ENCODE data around the gene MMP24OS.

MMP24OS gene

DNA sequence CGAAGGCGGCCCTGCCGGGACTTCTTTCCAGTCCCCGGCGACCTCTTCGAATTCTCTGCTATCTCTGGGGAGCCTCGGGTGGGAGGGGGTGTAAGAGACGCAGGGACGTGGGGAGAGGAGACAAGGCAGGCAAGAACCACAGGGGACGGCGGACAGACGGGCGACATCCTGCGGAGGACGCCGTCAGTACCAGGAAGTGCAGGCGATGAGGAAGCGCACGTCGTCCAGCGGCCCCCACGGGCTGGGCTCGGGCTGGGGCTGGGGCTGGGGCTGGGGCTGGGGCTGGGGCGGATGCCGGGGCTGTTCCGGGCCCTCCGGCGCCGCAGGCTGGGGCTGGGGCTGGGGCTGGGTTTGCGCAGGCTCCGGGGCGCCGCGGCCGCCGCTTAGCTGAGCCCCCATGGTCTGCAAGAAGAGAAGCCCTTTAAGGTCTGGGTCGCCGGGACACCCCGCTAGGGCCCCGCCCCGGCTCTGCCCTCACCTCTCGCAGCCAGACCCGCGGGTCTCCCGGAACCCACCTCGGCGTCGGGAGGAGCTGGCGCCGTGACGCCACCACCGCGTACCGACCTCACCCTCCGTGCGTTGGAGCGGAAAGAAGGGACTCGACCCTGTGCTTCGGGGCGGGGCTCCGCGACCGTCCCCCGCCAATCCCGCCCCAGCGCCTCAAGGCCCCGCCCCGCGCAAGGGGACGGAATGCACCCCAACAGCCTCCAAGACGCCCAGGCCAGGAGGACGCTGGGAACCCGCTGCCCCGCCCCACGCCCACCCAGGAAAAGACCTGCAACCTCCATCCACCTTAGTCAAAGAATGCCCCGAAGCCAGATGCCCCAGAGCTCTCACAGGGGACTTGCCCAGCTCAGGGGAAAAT is at the start of gene MMP24OS:
Gene MMP24OS, minus strand, starts transcription at position 592 of the 865 bp plus-strand sequence. Its CDS starts 193 bp downstream, at position 399.
- Histone ChIP-seq H3K9me3 (ENCODE audit: control insufficient read depth in 1 of 2, low read length in 2 of 2) (no peaks in the 10 kb centered on the region), H3K4me3 (ENCODE audit: low read depth in 1 of 2, low read length in 2 of 2) (peak within 1 kb of the TSS; percentile 73 to 91), H3K36me3 (ENCODE audit: control insufficient read depth in 1 of 2, insufficient read depth in 2 of 2, low read length in 2 of 2) (peaks cover 36 to 38% of the 10 kb centered on the region in 2 donors), H3K27me3 (ENCODE audit: low read depth, low read length) (no peaks in the 10 kb centered on the region), H3K4me1 (ENCODE audit: control insufficient read depth in 1 of 2, insufficient read depth in 2 of 2, low read length in 2 of 2) (peaks cover 0 to 16% of the 10 kb centered on the region in 2 donors), H3K27ac (ENCODE audit: low read length) (peak within 1 kb of the TSS; percentile 96)

GRCh38 chr20:35327074-35327976 is 49.4 kb upstream of the MMP24OS start:
- no peak overlapping the region for H3K27ac ChIP-seq (ENCODE audit: low read length)
- H3K27me3 ChIP-seq (ENCODE audit: low read depth, low read length): no peaks in the 10 kb centered on the region
- H3K9me3 ChIP-seq (ENCODE audit: control insufficient read depth in 1 of 2, low read length in 2 of 2): no peaks in the 10 kb centered on the region
- H3K4me3 ChIP-seq (ENCODE audit: low read depth in 1 of 2, low read length in 2 of 2): no peak overlapping the region
- H3K4me1 ChIP-seq (ENCODE audit: control insufficient read depth in 1 of 2, insufficient read depth in 2 of 2, low read length in 2 of 2): no peaks in the 10 kb centered on the region
- no peaks in the 10 kb centered on the region for H3K36me3 ChIP-seq (ENCODE audit: control insufficient read depth in 1 of 2, insufficient read depth in 2 of 2, low read length in 2 of 2)

GRCh38 chr20:35326740-35327073 is 48.8 kb upstream of the MMP24OS start:
- H3K27me3 ChIP-seq (ENCODE audit: low read depth, low read length): no peaks in the 10 kb centered on the region
- H3K4me1 ChIP-seq (ENCODE audit: control insufficient read depth in 1 of 2, insufficient read depth in 2 of 2, low read length in 2 of 2): no peaks in the 10 kb centered on the region
- no peaks in the 10 kb centered on the region for H3K36me3 ChIP-seq (ENCODE audit: control insufficient read depth in 1 of 2, insufficient read depth in 2 of 2, low read length in 2 of 2)
- no peak overlapping the region for H3K4me3 ChIP-seq (ENCODE audit: low read depth in 1 of 2, low read length in 2 of 2)
- H3K9me3 ChIP-seq (ENCODE audit: control insufficient read depth in 1 of 2, low read length in 2 of 2): no peaks in the 10 kb centered on the region
- H3K27ac ChIP-seq (ENCODE audit: low read length): no peak overlapping the region

DNA sequence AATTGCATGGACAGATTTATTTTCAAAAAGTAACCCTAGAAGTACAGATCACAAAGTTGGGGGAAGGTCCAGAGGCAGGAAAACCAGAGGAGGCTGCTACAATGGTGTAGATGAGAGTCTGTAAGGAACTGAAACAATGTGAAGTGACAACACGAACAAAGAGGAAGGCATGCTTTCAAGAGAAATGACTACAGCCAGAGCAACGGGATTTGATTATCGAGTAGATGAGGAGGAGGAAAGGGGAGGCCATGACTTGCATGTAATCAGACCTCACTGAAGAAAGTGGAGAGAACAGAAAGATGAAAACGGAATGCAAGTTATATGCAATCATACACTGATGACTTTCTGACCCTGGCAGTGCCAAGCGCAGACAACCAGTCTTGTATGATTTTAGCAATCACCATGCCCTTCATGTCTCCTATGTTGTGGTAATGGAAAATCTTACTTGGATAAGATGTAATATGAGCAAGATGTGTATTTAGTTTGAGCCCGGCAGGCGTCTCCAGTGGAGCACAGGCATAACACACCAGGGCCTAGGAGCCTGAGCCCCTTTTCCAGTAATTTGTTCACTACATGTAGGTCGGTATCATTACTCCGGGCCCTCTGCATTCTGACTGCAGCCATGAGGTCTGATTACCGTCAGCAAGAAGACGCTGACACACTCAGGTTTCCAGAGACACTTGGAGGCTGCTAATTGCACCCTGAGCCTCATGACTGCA is 48.3 kb upstream of the MMP24OS start:
- H3K4me1 ChIP-seq (ENCODE audit: control insufficient read depth in 1 of 2, insufficient read depth in 2 of 2, low read length in 2 of 2): no peaks in the 10 kb centered on the region
- no peak overlapping the region for H3K27ac ChIP-seq (ENCODE audit: low read length)
- H3K27me3 ChIP-seq (ENCODE audit: low read depth, low read length): no peaks in the 10 kb centered on the region
- no peak overlapping the region for H3K4me3 ChIP-seq (ENCODE audit: low read depth in 1 of 2, low read length in 2 of 2)
- H3K9me3 ChIP-seq (ENCODE audit: control insufficient read depth in 1 of 2, low read length in 2 of 2): no peaks in the 10 kb centered on the region
- H3K36me3 ChIP-seq (ENCODE audit: control insufficient read depth in 1 of 2, insufficient read depth in 2 of 2, low read length in 2 of 2): no peaks in the 10 kb centered on the region

DNA sequence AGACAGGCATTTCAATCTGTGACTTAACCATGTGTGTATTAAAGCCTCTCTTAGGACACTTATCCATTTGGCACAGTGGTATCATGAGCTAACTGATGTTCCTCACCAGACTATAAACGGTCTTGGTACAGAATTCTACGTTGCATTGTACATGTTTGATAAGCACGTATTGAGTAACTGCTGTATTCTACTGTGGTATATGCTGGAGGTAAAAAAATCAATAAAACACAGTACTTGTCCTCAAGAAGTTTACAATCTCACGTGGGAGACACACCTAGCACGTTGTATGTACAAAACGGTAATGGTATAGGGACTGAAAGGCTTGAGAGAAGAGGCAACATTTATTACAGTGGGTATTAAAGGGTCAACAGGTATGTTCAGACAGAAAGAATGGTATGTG is 47.5 kb upstream of the MMP24OS start:
- Histone ChIP-seq H3K27ac (ENCODE audit: low read length) (no peak overlapping the region), H3K27me3 (ENCODE audit: low read depth, low read length) (no peaks in the 10 kb centered on the region), H3K36me3 (ENCODE audit: control insufficient read depth in 1 of 2, insufficient read depth in 2 of 2, low read length in 2 of 2) (no peaks in the 10 kb centered on the region), H3K4me1 (ENCODE audit: control insufficient read depth in 1 of 2, insufficient read depth in 2 of 2, low read length in 2 of 2) (no peaks in the 10 kb centered on the region), H3K9me3 (ENCODE audit: control insufficient read depth in 1 of 2, low read length in 2 of 2) (no peaks in the 10 kb centered on the region), H3K4me3 (ENCODE audit: low read depth in 1 of 2, low read length in 2 of 2) (no peak overlapping the region)

DNA sequence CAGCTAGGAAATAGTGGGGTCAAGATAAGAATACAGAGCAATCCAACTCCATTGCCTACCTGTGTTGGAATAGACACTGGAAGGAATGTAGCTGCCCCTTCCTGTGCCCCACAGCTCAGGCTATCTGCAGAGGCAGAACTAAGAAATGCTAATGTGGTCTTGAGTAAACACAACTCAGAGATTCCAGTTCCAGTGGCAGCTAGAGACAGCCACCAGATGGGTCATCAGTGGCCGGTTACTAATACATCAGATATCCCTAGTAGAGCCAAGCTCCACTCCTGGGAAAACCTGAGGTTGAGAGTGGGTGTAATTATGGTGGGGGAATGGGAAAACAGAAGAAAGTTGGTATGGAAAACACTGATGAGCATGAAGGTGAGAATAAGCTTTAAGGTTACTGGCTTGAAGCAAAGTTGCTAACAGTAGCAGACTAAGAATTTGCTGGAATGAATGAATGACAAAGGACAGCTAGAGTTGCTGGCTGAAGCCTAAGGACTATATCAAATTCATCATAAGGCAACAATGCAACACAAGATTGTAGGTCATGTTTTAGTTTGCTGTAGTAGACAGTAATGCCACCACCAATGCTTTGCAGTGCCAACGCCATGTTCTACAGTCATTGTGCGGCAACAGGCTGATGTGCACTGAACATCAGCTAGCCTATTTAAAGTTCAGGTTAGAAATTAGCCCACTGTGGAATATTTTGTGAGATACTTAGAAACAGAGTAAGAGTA is 42.6 kb upstream of the MMP24OS start:
- Histone ChIP-seq H3K4me1 (ENCODE audit: control insufficient read depth in 1 of 2, insufficient read depth in 2 of 2, low read length in 2 of 2) (peaks cover 7 to 9% of the 10 kb centered on the region in 2 donors), H3K36me3 (ENCODE audit: control insufficient read depth in 1 of 2, insufficient read depth in 2 of 2, low read length in 2 of 2) (no peaks in the 10 kb centered on the region), H3K9me3 (ENCODE audit: control insufficient read depth in 1 of 2, low read length in 2 of 2) (no peaks in the 10 kb centered on the region), H3K27ac (ENCODE audit: low read length) (peak overlapping the region; percentile 28), H3K4me3 (ENCODE audit: low read depth in 1 of 2, low read length in 2 of 2) (no peak overlapping the region), H3K27me3 (ENCODE audit: low read depth, low read length) (no peaks in the 10 kb centered on the region)

GRCh38 chr20:35319871-35320197 is 41.9 kb upstream of the MMP24OS start:
- Histone ChIP-seq H3K4me1 (ENCODE audit: control insufficient read depth in 1 of 2, insufficient read depth in 2 of 2, low read length in 2 of 2) (peaks cover 7 to 9% of the 10 kb centered on the region in 2 donors), H3K4me3 (ENCODE audit: low read depth in 1 of 2, low read length in 2 of 2) (no peak overlapping the region), H3K27me3 (ENCODE audit: low read depth, low read length) (no peaks in the 10 kb centered on the region), H3K36me3 (ENCODE audit: control insufficient read depth in 1 of 2, insufficient read depth in 2 of 2, low read length in 2 of 2) (no peaks in the 10 kb centered on the region), H3K27ac (ENCODE audit: low read length) (peak overlapping the region; percentile 73), H3K9me3 (ENCODE audit: control insufficient read depth in 1 of 2, low read length in 2 of 2) (no peaks in the 10 kb centered on the region)

- H3K27me3 ChIP-seq (ENCODE audit: low read depth, low read length): no peaks in the 10 kb centered on the region
- peaks cover 7 to 9% of the 10 kb centered on the region in 2 donors for H3K4me1 ChIP-seq (ENCODE audit: control insufficient read depth in 1 of 2, insufficient read depth in 2 of 2, low read length in 2 of 2)
- H3K9me3 ChIP-seq (ENCODE audit: control insufficient read depth in 1 of 2, low read length in 2 of 2): no peaks in the 10 kb centered on the region
- H3K4me3 ChIP-seq (ENCODE audit: low read depth in 1 of 2, low read length in 2 of 2): no peak overlapping the region
- peaks cover 0 to 2% of the 10 kb centered on the region in 2 donors for H3K36me3 ChIP-seq (ENCODE audit: control insufficient read depth in 1 of 2, insufficient read depth in 2 of 2, low read length in 2 of 2)
- peak overlapping the region; percentile 73 for H3K27ac ChIP-seq (ENCODE audit: low read length)
Measured at GRCh38 chr20:35319192-35319870, 41.4 kb upstream of the MMP24OS start.

- Histone ChIP-seq H3K4me3 (ENCODE audit: low read depth in 1 of 2, low read length in 2 of 2) (no peak overlapping the region), H3K27ac (ENCODE audit: low read length) (peak overlapping the region; percentile 73), H3K36me3 (ENCODE audit: control insufficient read depth in 1 of 2, insufficient read depth in 2 of 2, low read length in 2 of 2) (peaks cover 0 to 5% of the 10 kb centered on the region in 2 donors), H3K9me3 (ENCODE audit: control insufficient read depth in 1 of 2, low read length in 2 of 2) (no peaks in the 10 kb centered on the region), H3K4me1 (ENCODE audit: control insufficient read depth in 1 of 2, insufficient read depth in 2 of 2, low read length in 2 of 2) (peaks cover 7 to 9% of the 10 kb centered on the region in 2 donors), H3K27me3 (ENCODE audit: low read depth, low read length) (no peaks in the 10 kb centered on the region)
Measured at GRCh38 chr20:35318502-35319157, 40.7 kb upstream of the MMP24OS start.
